Liver (tissue), 9 donors: ENCODE data around the gene CEMP1. TPM values are rescaled to one million over a fixed set of nuclear protein-coding genes. Genes with fewer than 3 reads are reported as not detected.
A peak's percentile ranks its signal among the peaks of the same experiment; 100 is the strongest.

Experiments used
- DNase-seq: peaks from one replicate; pipeline ENCODE4 v3.0.0-alpha.2; 2017; ENCODE audit warnings: low spot score
- H3K27ac ChIP-seq, 2 donors: one replicate each; pipeline ENCODE4 v1.7.0; 2013; ENCODE audit warnings: inconsistent platforms in 2 of 2, low read length in 2 of 2, control low read depth in 1 of 2, low read depth in 1 of 2, mild to moderate bottlenecking in 1 of 2
- H3K27me3 ChIP-seq, 4 donors: one replicate each; pipeline versions ENCODE4 v1.6.1 to v1.7.0; 2013; ENCODE audit warnings: low read length in 3 of 4, inconsistent platforms in 1 of 4, mild to moderate bottlenecking in 1 of 4, moderate library complexity in 1 of 4; ENCODE audit not compliant: control insufficient read depth in 4 of 4, insufficient read depth in 4 of 4
- H3K36me3 ChIP-seq, 4 donors: one replicate each; pipeline versions ENCODE4 v1.6.1 to v1.7.0; 2013; ENCODE audit warnings: low read length in 3 of 4, mild to moderate bottlenecking in 3 of 4, low read depth in 1 of 4, moderate library complexity in 1 of 4; ENCODE audit not compliant: control insufficient read depth in 4 of 4, insufficient read depth in 3 of 4
- H3K4me1 ChIP-seq, 4 donors: one replicate each; pipeline versions ENCODE4 v1.6.1 to v1.7.0; 2013; ENCODE audit warnings: low read length in 3 of 4, mild to moderate bottlenecking in 3 of 4, moderate library complexity in 1 of 4; ENCODE audit not compliant: control insufficient read depth in 4 of 4, insufficient read depth in 4 of 4
- H3K4me3 ChIP-seq, 3 donors: one replicate each; pipeline versions ENCODE4 v1.6.1 to v1.7.0; 2013; ENCODE audit warnings: low read length in 3 of 3, control low read depth in 1 of 3, low read depth in 1 of 3, mild to moderate bottlenecking in 1 of 3
- H3K9ac ChIP-seq, 2 donors: one replicate each; pipeline ENCODE4 v1.7.0; 2013; ENCODE audit warnings: low read length in 2 of 2, mild to moderate bottlenecking in 2 of 2, moderate library complexity in 2 of 2, control low read depth in 1 of 2, low read depth in 1 of 2
- H3K9me3 ChIP-seq, 4 donors: one replicate each; pipeline versions ENCODE4 v1.6.1 to v1.7.0; 2013; ENCODE audit warnings: low read length in 3 of 4; ENCODE audit not compliant: control insufficient read depth in 4 of 4
- ATF3 ChIP-seq: IDR thresholded peaks from 2 replicates; pipeline ENCODE4 v1.6.1; 2016; ENCODE audit warnings: antibody characterized with exemption
- EGR1 ChIP-seq, 2 donors: IDR thresholded peaks; 2 replicates each; pipeline ENCODE4 v1.6.1; 2016 to 2018; ENCODE audit warnings: antibody characterized with exemption in 2 of 2, low read depth in 2 of 2
- FOXA2 ChIP-seq: IDR thresholded peaks from 2 replicates; pipeline ENCODE4 v1.6.1; 2016; ENCODE audit warnings: antibody characterized with exemption
- GABPA ChIP-seq, 2 donors: IDR thresholded peaks in 1 of 2; conservative IDR thresholded peaks in 1 of 2; 2 replicates each; pipeline ENCODE4 v1.6.1; 2016; ENCODE audit warnings: antibody characterized with exemption in 2 of 2, mild to moderate bottlenecking in 1 of 2, moderate library complexity in 1 of 2
- HNF4A ChIP-seq, 2 donors: conservative IDR thresholded peaks; 2 replicates each; pipeline ENCODE4 v1.6.1; 2016; ENCODE audit warnings: antibody characterized with exemption in 2 of 2, mild to moderate bottlenecking in 2 of 2
- HNF4G ChIP-seq: IDR thresholded peaks from 2 replicates; pipeline ENCODE4 v1.6.1; 2016; ENCODE audit warnings: antibody characterized with exemption
- JUND ChIP-seq, 2 donors: IDR thresholded peaks; 2 replicates each; pipeline ENCODE4 v1.6.1; 2016; ENCODE audit warnings: antibody characterized with exemption in 2 of 2
- NR2F2 ChIP-seq: IDR thresholded peaks from 2 replicates; pipeline ENCODE4 v1.6.1; 2016; ENCODE audit warnings: antibody characterized with exemption
- RAD21 ChIP-seq, 2 donors: IDR thresholded peaks; 2 replicates each; pipeline ENCODE4 v1.6.1; 2016; ENCODE audit warnings: antibody characterized with exemption in 2 of 2, mild to moderate bottlenecking in 2 of 2
- REST ChIP-seq: IDR thresholded peaks from 2 replicates; pipeline ENCODE4 v1.6.1; 2016; ENCODE audit warnings: antibody characterized with exemption, mild to moderate bottlenecking
- SP1 ChIP-seq: IDR thresholded peaks from 2 replicates; pipeline ENCODE4 v1.6.1; 2018; ENCODE audit warnings: antibody characterized with exemption, mild to moderate bottlenecking
- TAF1 ChIP-seq: conservative IDR thresholded peaks from 2 replicates; pipeline ENCODE4 v1.6.1; 2016; ENCODE audit warnings: antibody characterized with exemption, mild to moderate bottlenecking
- YY1 ChIP-seq: IDR thresholded peaks from 2 replicates; pipeline ENCODE4 v1.6.1; 2016; ENCODE audit warnings: antibody characterized with exemption, mild to moderate bottlenecking
- WGBS: extraction: QIAGEN DNeasy Blood & Tissue Kit; methylation state at CpG from one replicate; pipeline ENCODE4 v1.1.7; 2013; 5-methylcytosine and 5-hydroxymethylcytosine counted together
- polyA plus RNA-seq, 2 donors: library from polyadenylated mRNA; stranded (reverse) in 1 of 2; unstranded in 1 of 2; fragments of 200-250 nt in 1 of 2; fragments of >200 nt in 1 of 2; fragmentation: Nextera tagmentation in 1 of 2; extraction: Ambion mirVana in 1 of 2; gene quantifications; one replicate each; pipeline versions ENCODE4 v1.2.1 to v1.2.3, GENCODE V29; 2013 to 2015
- total RNA-seq, 2 donors: library from RNA; depleted of rRNA; stranded (reverse); fragments of >200 nt; gene quantifications; one replicate each; pipeline ENCODE4 v1.2.3, GENCODE V29; 2014
- donor health status: healthy.
- donor health status: healthy.
- donor health status: healthy.
- donor health status: healthy.
- donor health status: healthy.

Gene CEMP1
- total and polyA plus RNA-seq, 4 donors: 0.06 to 1.6 (median 0.20) TPM

GRCh38 chr16:2515180-2515851 lies 15.9 kb downstream of the CEMP1 start:
- Histone ChIP-seq H3K27me3 (no peaks in the 10 kb centered on the region), H3K9ac (peak overlapping the region; percentile 81 to 83), H3K27ac (peak overlapping the region; percentile 96 to 97), H3K4me3 (peak overlapping the region; percentile 56 to 92 (median 91)), H3K4me1 (peaks cover 23 to 63% (median 54%) of the 10 kb centered on the region in 4 donors), H3K9me3 (no peaks in the 10 kb centered on the region), H3K36me3 (peaks cover 0 to 2% (median 0%) of the 10 kb centered on the region in 4 donors)
- no peak for TF ChIP-seq HNF4A (conservative IDR thresholded peaks at IDR 0.05)
- TF ChIP-seq YY1: no peak
- no peak for TF ChIP-seq NR2F2
- no peak for TF ChIP-seq JUND (IDR thresholded peaks at IDR 0.05)
- TF ChIP-seq TAF1: no peak
- TF ChIP-seq EGR1 (IDR thresholded peaks at IDR 0.05; ENCODE audit: low read depth in 2 of 2): no peak
- TF ChIP-seq RAD21 (IDR thresholded peaks at IDR 0.05): no peak
- TF ChIP-seq ATF3: no peak
- TF ChIP-seq FOXA2: no peak
- TF ChIP-seq SP1: no peak
- TF ChIP-seq REST: no peak
- no peak for TF ChIP-seq HNF4G
- peak; percentile 73 for DNase-seq
- 32% methylated on average over 14 of the region's 14 CpGs for WGBS

- Histone ChIP-seq H3K4me3 (peak overlapping the region; percentile 56 to 92 (median 91)), H3K27me3 (no peaks in the 10 kb centered on the region), H3K4me1 (peaks cover 22 to 59% (median 53%) of the 10 kb centered on the region in 4 donors), H3K36me3 (peaks cover 0 to 2% (median 0%) of the 10 kb centered on the region in 4 donors), H3K9me3 (no peaks in the 10 kb centered on the region), H3K9ac (peak overlapping the region; percentile 81 to 83), H3K27ac (peak overlapping the region; percentile 96 to 97)
- DNase-seq: no peak
- TF ChIP-seq FOXA2 (no peak), GABPA (IDR thresholded peaks at IDR 0.05 in 1 of 2, conservative IDR thresholded peaks at IDR 0.05 in 1 of 2) (peak in 1 of 2 donors; percentile 22)
- WGBS: under 1% methylated on average over 63 of the region's 63 CpGs
Observed at GRCh38 chr16:2514333-2515179, 16.7 kb downstream of the CEMP1 start.
